ENCODE measurements around the gene MYO1D. TPM values are rescaled to one million over a fixed set of nuclear protein-coding genes. Genes with fewer than 3 reads are reported as not detected.

Gene MYO1D
- total RNA-seq, 2 donors from 2014 or later, result 42.9 to 43.7 TPM

DNA sequence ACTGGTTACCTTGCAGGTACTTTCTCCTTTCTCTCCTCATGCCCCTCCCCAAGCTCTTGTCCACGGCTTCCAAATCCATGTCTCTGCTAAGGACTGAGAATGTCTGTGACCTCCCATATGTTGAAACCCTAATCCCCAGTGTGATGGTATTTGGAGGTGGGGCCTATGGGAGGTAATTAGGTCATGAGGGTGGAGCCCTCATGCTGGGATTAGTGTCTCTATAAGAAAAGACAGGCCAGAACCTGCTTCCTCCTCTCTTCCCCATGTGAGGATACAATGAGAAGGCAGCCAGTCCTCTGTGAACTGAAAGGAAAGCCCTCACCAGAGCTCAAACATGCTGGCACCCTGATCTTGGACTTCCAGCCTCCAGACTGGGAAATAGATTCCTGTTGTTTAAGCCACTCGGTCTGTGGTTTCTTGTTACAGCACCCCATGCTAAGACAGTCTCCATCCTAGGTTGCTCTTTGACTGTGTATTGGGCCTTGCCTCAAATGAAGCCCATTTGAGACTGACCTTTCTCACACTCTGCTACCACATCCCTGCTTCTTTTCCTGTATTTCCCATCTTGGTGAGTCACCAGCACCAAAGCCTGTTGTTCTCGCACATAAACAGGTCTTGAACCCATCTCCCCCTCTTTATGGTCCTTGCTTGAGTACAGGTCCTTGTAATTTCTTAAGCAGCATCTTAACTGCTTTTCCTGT lies 255.2 kb downstream of the MYO1D start:
- H3K4me1 ChIP-seq (ENCODE audit: control insufficient read depth, insufficient read depth, low read length), result no peaks in the 10 kb centered on the region
- no peaks in the 10 kb centered on the region for H3K36me3 ChIP-seq (ENCODE audit: control insufficient read depth, insufficient read depth, low read length)
- H3K9me3 Mint-ChIP-seq, result no peaks in the 10 kb centered on the region
- H3K4me3 ChIP-seq (ENCODE audit: low read length), result no peak overlapping the region
- 70 to 72% methylated on average over 2 to 3 of the region's 3 CpGs for WGBS, 2 experiments (ENCODE audit: insufficient coverage in 1 of 2, insufficient read length in 1 of 2)
- H3K9me3 ChIP-seq (ENCODE audit: control insufficient read depth, low read length), result no peaks in the 10 kb centered on the region
- peak overlapping the region; percentile 57 for H3K27ac Mint-ChIP-seq
- H3K27me3 ChIP-seq (ENCODE audit: control insufficient read depth, insufficient read depth, low read length, poor library complexity, severe bottlenecking), result no peaks in the 10 kb centered on the region
- H3K4me1 Mint-ChIP-seq, result peaks cover 20% of the 10 kb centered on the region
- no peaks in the 10 kb centered on the region for H3K27me3 Mint-ChIP-seq (ENCODE audit: insufficient read depth)
- H3K27ac ChIP-seq (ENCODE audit: low read depth, low read length), result no peak overlapping the region
- no peak overlapping the region for H3K9ac ChIP-seq (ENCODE audit: extremely low read depth, low read length, poor library complexity, severe bottlenecking)
- DNase-seq, result peak; percentile 87
- TF ChIP-seq, protein P1, sequence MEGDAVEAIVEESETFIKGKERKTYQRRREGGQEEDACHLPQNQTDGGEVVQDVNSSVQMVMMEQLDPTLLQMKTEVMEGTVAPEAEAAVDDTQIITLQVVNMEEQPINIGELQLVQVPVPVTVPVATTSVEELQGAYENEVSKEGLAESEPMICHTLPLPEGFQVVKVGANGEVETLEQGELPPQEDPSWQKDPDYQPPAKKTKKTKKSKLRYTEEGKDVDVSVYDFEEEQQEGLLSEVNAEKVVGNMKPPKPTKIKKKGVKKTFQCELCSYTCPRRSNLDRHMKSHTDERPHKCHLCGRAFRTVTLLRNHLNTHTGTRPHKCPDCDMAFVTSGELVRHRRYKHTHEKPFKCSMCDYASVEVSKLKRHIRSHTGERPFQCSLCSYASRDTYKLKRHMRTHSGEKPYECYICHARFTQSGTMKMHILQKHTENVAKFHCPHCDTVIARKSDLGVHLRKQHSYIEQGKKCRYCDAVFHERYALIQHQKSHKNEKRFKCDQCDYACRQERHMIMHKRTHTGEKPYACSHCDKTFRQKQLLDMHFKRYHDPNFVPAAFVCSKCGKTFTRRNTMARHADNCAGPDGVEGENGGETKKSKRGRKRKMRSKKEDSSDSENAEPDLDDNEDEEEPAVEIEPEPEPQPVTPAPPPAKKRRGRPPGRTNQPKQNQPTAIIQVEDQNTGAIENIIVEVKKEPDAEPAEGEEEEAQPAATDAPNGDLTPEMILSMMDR (conservative IDR thresholded peaks at IDR 0.05), result no peak
- no peak overlapping the region for H3K4me3 Mint-ChIP-seq
- peaks cover 3% of the 10 kb centered on the region for H3K36me3 Mint-ChIP-seq (ENCODE audit: low read depth)

DNA sequence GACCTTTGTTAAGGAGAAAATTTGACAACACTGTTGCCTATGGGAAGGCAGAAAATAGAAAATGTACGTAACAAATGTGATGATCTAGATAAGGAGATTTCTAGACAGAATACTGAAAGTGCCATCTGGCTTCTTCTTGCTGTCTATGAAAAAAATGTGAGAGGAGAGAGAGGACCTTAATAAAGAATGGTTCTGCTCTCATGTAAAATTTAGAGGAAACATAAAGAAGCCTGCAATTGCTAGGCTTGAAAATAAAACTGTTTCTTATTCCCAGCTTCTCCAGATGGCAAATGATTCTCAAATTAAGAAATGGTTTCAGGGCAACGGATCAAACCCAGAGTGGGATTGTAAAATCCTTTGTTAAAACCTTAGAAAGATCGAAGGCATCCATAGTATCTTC lies 261.6 kb downstream of the MYO1D start:
- H3K9me3 ChIP-seq (ENCODE audit: control insufficient read depth, low read length), result no peaks in the 10 kb centered on the region
- H3K27ac Mint-ChIP-seq, result no peak overlapping the region

DNA sequence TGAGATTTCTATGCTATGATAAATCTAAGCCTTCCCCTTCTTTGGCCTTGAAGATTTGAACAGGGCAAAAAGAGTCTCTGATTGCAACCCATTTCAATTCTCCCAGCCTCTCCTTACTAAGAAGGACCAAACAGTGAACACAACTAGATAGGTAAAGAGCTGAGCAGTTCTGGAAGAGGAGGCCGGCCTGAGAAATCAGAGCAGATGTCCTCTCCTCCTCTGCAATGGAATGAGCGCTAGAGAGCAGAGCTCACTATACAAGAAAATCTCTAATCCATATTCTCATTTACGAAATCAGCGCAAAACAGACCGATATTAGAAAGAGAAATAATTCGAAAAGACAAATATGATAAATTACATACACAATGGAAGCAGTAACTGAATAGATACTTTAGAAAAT lies 266.0 kb downstream of the MYO1D start:
- Mint-ChIP-seq H3K27ac (peak overlapping the region; percentile 16), H3K4me3 (no peak overlapping the region), H3K27me3 (ENCODE audit: insufficient read depth) (no peaks in the 10 kb centered on the region), H3K36me3 (ENCODE audit: low read depth) (peaks cover 14% of the 10 kb centered on the region), H3K9me3 (peaks cover 5% of the 10 kb centered on the region), H3K4me1 (peaks cover 17% of the 10 kb centered on the region)
- Histone ChIP-seq H3K9me3 (ENCODE audit: control insufficient read depth, low read length) (peaks cover 9% of the 10 kb centered on the region), H3K36me3 (ENCODE audit: control insufficient read depth, insufficient read depth, low read length) (no peaks in the 10 kb centered on the region), H3K27ac (ENCODE audit: low read depth, low read length) (no peak overlapping the region), H3K9ac (ENCODE audit: extremely low read depth, low read length, poor library complexity, severe bottlenecking) (no peak overlapping the region), H3K4me3 (ENCODE audit: low read length) (no peak overlapping the region), H3K4me1 (ENCODE audit: control insufficient read depth, insufficient read depth, low read length) (no peaks in the 10 kb centered on the region), H3K27me3 (ENCODE audit: control insufficient read depth, insufficient read depth, low read length, poor library complexity, severe bottlenecking) (no peaks in the 10 kb centered on the region)
- TF ChIP-seq, protein P1 (conservative IDR thresholded peaks at IDR 0.05), result peak; percentile 32
- 85 to 100% methylated on average over 4 to 5 of the region's 6 CpGs for WGBS, 2 experiments (ENCODE audit: insufficient coverage in 1 of 2, insufficient read length in 1 of 2)
- no peak for DNase-seq

More for the DNA sequence above, 261.6 kb downstream of the MYO1D start:
- Mint-ChIP-seq H3K4me3 (no peak overlapping the region), H3K36me3 (ENCODE audit: low read depth) (peaks cover 6% of the 10 kb centered on the region), H3K4me1 (peaks cover 7% of the 10 kb centered on the region), H3K9me3 (no peaks in the 10 kb centered on the region), H3K27me3 (ENCODE audit: insufficient read depth) (no peaks in the 10 kb centered on the region)
- WGBS, 2 experiments (ENCODE audit: insufficient coverage in 1 of 2, insufficient read length in 1 of 2), result 92 to 98% methylated on average over 3 of the region's 3 CpGs
- DNase-seq, result no peak
- Histone ChIP-seq H3K4me3 (ENCODE audit: low read length) (no peak overlapping the region), H3K27ac (ENCODE audit: low read depth, low read length) (no peak overlapping the region), H3K4me1 (ENCODE audit: control insufficient read depth, insufficient read depth, low read length) (no peaks in the 10 kb centered on the region), H3K36me3 (ENCODE audit: control insufficient read depth, insufficient read depth, low read length) (no peaks in the 10 kb centered on the region), H3K27me3 (ENCODE audit: control insufficient read depth, insufficient read depth, low read length, poor library complexity, severe bottlenecking) (no peaks in the 10 kb centered on the region), H3K9ac (ENCODE audit: extremely low read depth, low read length, poor library complexity, severe bottlenecking) (no peak overlapping the region)
- TF ChIP-seq, protein P1 (conservative IDR thresholded peaks at IDR 0.05), result no peak
